ENCODE measurements around the gene DPAGT1. TPM values are rescaled to one million over a fixed set of nuclear protein-coding genes. Genes with fewer than 3 reads are reported as not detected.

The DPAGT1 gene
- 38.9 and 40.2 TPM in 2 replicates for polyA plus RNA-seq (2013)

DNA sequence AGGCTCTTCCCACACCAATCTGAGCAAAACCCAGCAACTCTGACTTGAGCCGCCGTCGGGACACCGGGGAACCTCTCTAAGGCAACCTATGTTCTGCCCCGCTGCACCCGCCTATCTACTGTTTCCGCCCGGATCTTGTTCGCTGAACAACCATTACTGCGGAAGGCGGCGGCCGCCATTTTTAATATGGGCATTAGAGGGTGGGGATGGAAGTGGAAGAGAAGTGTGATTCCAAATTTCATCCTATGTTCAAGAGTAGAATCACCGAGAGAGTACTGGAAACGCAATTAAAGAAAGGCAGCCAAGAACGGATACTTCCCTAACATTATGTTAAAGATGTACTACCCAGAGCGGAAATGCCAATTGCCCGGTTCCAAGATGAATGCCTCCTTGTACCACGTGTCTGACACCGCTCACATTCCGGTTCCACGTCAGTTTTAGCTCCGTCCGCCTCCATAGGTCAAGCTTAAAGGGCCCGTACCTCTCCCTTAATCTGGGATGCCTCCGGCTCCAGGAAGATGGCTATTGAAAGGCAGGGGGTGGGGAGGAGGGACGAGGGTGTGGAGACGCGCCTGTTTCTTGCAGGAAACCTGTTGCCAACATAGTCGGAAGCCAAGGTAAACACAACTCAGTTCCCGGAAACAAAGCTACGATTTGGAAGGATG, at the start of gene DPAGT1:
DPAGT1 (minus strand) TSS at position 95 of the 665 bp plus-strand sequence. CDS start 198 bp downstream, outside the sequence.
- H3K36me3 ChIP-seq (ENCODE audit: control insufficient read depth in 1 of 2, insufficient read depth in 2 of 2, low read length in 2 of 2) = peaks cover 6 to 14% of the 10 kb centered on the region in 2 experiments
- H3K4ac ChIP-seq (ENCODE audit: low read depth, low read length) = peak within 1 kb of the TSS; percentile 26
- H2BK5ac ChIP-seq (ENCODE audit: low read depth, low read length, poor library complexity) = peak within 1 kb of the TSS; percentile 76
- peak within 1 kb of the TSS; percentile 78 for H2AK5ac ChIP-seq (ENCODE audit: low read length)
- H3K23ac ChIP-seq (ENCODE audit: low read length) = no peak within 1 kb of the TSS
- H4K91ac ChIP-seq (ENCODE audit: low read depth, low read length) = peak within 1 kb of the TSS; percentile 69
- peak within 1 kb of the TSS; percentile 84 for H3K4me3 ChIP-seq (ENCODE audit: low read depth, low read length)
- peak within 1 kb of the TSS; percentile 83 for H2AFZ ChIP-seq (ENCODE audit: insufficient read depth, low read length, poor library complexity)
- H3K27me3 ChIP-seq (ENCODE audit: insufficient read depth, low read length) = no peaks in the 10 kb centered on the region
- peak within 1 kb of the TSS; percentile 88 for H4K12ac ChIP-seq (ENCODE audit: low read depth, low read length)
- DNase-seq = peak; percentile 96 to 97
- H3K27ac ChIP-seq (ENCODE audit: low read depth, low read length) = peak within 1 kb of the TSS; percentile 70
- H3K4me1 ChIP-seq (ENCODE audit: control insufficient read depth in 1 of 2, insufficient read depth in 2 of 2, low read length in 2 of 2) = peaks cover 16 to 20% of the 10 kb centered on the region in 2 experiments
- peak within 1 kb of the TSS; percentile 97 for H4K8ac ChIP-seq (ENCODE audit: low read depth, low read length)
- peak within 1 kb of the TSS; percentile 67 for H2BK120ac ChIP-seq (ENCODE audit: insufficient read depth, low read length, poor library complexity)
- peak within 1 kb of the TSS; percentile 44 for H2BK12ac ChIP-seq (ENCODE audit: low read length)
- peak within 1 kb of the TSS; percentile 62 for H3K18ac ChIP-seq (ENCODE audit: low read length)
- no peaks in the 10 kb centered on the region for H3K9me3 ChIP-seq (ENCODE audit: insufficient read depth, low read depth, low read length)
- peak within 1 kb of the TSS; percentile 90 for H3K9ac ChIP-seq (ENCODE audit: low read length)
- WGBS (ENCODE audit: extremely low coverage, insufficient coverage, insufficient read length) = no CpG with 5 or more reads among the region's 32 CpGs
- peaks cover 12% of the 10 kb centered on the region for H3K79me1 ChIP-seq (ENCODE audit: low read length)
- H3K14ac ChIP-seq (ENCODE audit: low read length) = peak within 1 kb of the TSS; percentile 86
- H3K79me2 ChIP-seq (ENCODE audit: control insufficient read depth, insufficient read depth, low read length, poor library complexity) = peaks cover 12% of the 10 kb centered on the region
- H3K4me2 ChIP-seq (ENCODE audit: low read length) = peak within 1 kb of the TSS; percentile 75

DNA sequence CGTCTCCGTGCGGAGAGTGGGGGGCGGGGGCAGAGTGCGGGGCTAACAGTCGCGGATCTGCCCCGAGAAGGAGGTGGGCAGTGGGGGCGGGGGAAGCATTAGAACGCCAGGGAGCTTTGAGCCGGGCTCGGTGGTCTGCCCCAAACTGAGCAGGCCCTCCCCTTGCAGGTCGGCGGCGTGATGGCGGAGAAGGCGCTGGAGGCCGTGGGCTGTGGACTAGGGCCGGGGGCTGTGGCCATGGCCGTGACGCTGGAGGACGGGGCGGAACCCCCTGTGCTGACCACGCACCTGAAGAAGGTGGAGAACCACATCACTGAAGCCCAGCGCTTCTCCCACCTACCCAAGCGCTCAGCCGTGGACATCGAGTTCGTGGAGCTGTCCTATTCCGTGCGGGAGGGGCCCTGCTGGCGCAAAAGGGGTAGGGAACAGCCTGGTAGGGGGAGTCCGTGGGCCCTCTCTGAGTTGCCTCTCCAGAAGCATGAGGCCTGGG, 48.2 kb upstream of the DPAGT1 start:
- H3K36me3 ChIP-seq (ENCODE audit: control insufficient read depth in 1 of 2, insufficient read depth in 2 of 2, low read length in 2 of 2) = no peaks in the 10 kb centered on the region
- H3K4ac ChIP-seq (ENCODE audit: low read depth, low read length) = no peak overlapping the region
- H3K79me2 ChIP-seq (ENCODE audit: control insufficient read depth, insufficient read depth, low read length, poor library complexity) = no peaks in the 10 kb centered on the region
- no peak overlapping the region for H2AK5ac ChIP-seq (ENCODE audit: low read length)
- H4K91ac ChIP-seq (ENCODE audit: low read depth, low read length) = no peak overlapping the region
- no peak overlapping the region for H4K12ac ChIP-seq (ENCODE audit: low read depth, low read length)
- H4K8ac ChIP-seq (ENCODE audit: low read depth, low read length) = no peak overlapping the region
- H3K27ac ChIP-seq (ENCODE audit: low read depth, low read length) = no peak overlapping the region
- H3K18ac ChIP-seq (ENCODE audit: low read length) = no peak overlapping the region
- no peak overlapping the region for H2BK5ac ChIP-seq (ENCODE audit: low read depth, low read length, poor library complexity)
- H3K9me3 ChIP-seq (ENCODE audit: insufficient read depth, low read depth, low read length) = peaks cover 3% of the 10 kb centered on the region
- H2BK120ac ChIP-seq (ENCODE audit: insufficient read depth, low read length, poor library complexity) = no peak overlapping the region
- H3K23ac ChIP-seq (ENCODE audit: low read length) = no peak overlapping the region
- H3K27me3 ChIP-seq (ENCODE audit: insufficient read depth, low read length) = peaks cover 36% of the 10 kb centered on the region
- H2BK12ac ChIP-seq (ENCODE audit: low read length) = no peak overlapping the region
- no peak overlapping the region for H3K4me3 ChIP-seq (ENCODE audit: low read depth, low read length)
- no CpG with 5 or more reads among the region's 33 CpGs for WGBS (ENCODE audit: extremely low coverage, insufficient coverage, insufficient read length)
- no peak overlapping the region for H3K9ac ChIP-seq (ENCODE audit: low read length)
- H3K14ac ChIP-seq (ENCODE audit: low read length) = no peak overlapping the region
- H3K4me1 ChIP-seq (ENCODE audit: control insufficient read depth in 1 of 2, insufficient read depth in 2 of 2, low read length in 2 of 2) = peaks cover 10 to 15% of the 10 kb centered on the region in 2 experiments
- no peaks in the 10 kb centered on the region for H3K79me1 ChIP-seq (ENCODE audit: low read length)
- DNase-seq = no peak
- no peak overlapping the region for H2AFZ ChIP-seq (ENCODE audit: insufficient read depth, low read length, poor library complexity)
- H3K4me2 ChIP-seq (ENCODE audit: low read length) = peak overlapping the region; percentile 77

DNA sequence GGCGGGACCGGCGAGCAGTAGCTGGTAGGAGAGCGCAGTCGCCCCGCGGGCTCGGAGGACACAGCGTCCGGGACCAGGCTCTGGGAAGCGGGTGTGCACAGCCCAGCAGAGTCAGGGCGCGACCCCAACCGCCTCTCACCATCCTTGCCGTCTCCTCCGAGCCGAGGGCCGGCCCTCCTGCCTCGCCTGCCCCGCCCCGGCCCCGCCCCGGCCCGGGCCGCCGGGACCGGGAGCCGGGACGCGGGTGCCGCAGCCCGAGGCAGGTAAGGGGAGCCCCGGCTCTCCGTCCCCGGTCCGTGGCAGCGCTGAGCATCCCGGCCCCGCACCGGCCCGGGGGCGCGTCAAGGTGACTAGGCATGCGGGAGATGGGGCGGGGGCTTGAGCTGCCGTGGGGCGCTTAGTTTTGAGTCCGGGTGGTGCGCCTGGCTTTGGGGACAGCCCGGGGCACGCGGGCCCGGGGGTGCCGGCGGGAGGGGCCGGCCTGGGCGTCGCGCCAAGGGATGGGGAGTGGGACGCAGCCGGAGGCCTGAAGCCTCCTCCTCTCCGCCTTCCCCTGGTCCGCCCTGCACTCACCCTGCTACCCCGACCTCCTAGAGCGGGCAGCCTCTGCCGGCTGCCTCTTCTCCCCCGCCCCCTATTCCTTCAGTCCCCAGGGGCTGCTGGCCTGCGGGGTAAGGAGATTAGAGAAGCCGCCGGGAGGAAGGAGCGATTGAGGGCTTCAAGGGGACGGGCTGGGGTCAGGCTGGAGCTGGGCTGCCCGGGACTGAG, 47.5 kb upstream of the DPAGT1 start, which contains the start of gene ABCG4:
ABCG4 (plus strand) TSS at position 35 of the 768 bp plus-strand sequence. CDS start 914 bp downstream, outside the sequence.
- no peak within 1 kb of the TSS for H3K9ac ChIP-seq (ENCODE audit: low read length)
- H2BK5ac ChIP-seq (ENCODE audit: low read depth, low read length, poor library complexity) = no peak within 1 kb of the TSS
- H3K27me3 ChIP-seq (ENCODE audit: insufficient read depth, low read length) = peaks cover 36% of the 10 kb centered on the region
- no peak within 1 kb of the TSS for H2BK120ac ChIP-seq (ENCODE audit: insufficient read depth, low read length, poor library complexity)
- H3K27ac ChIP-seq (ENCODE audit: low read depth, low read length) = no peak within 1 kb of the TSS
- H3K36me3 ChIP-seq (ENCODE audit: control insufficient read depth in 1 of 2, insufficient read depth in 2 of 2, low read length in 2 of 2) = no peaks in the 10 kb centered on the region
- H4K91ac ChIP-seq (ENCODE audit: low read depth, low read length) = no peak within 1 kb of the TSS
- H2AFZ ChIP-seq (ENCODE audit: insufficient read depth, low read length, poor library complexity) = peak within 1 kb of the TSS; percentile 56
- DNase-seq = peak in 1 of 2 donors; percentile 14
- no CpG with 5 or more reads among the region's 73 CpGs for WGBS (ENCODE audit: extremely low coverage, insufficient coverage, insufficient read length)
- peaks cover 3% of the 10 kb centered on the region for H3K9me3 ChIP-seq (ENCODE audit: insufficient read depth, low read depth, low read length)
- peak within 1 kb of the TSS; percentile 65 for H3K4me3 ChIP-seq (ENCODE audit: low read depth, low read length)
- no peak within 1 kb of the TSS for H2BK12ac ChIP-seq (ENCODE audit: low read length)
- H4K12ac ChIP-seq (ENCODE audit: low read depth, low read length) = no peak within 1 kb of the TSS
- no peak within 1 kb of the TSS for H2AK5ac ChIP-seq (ENCODE audit: low read length)
- no peak within 1 kb of the TSS for H3K18ac ChIP-seq (ENCODE audit: low read length)
- H3K79me1 ChIP-seq (ENCODE audit: low read length) = no peaks in the 10 kb centered on the region
- no peaks in the 10 kb centered on the region for H3K79me2 ChIP-seq (ENCODE audit: control insufficient read depth, insufficient read depth, low read length, poor library complexity)
- H3K4me2 ChIP-seq (ENCODE audit: low read length) = peak within 1 kb of the TSS; percentile 77
- no peak within 1 kb of the TSS for H4K8ac ChIP-seq (ENCODE audit: low read depth, low read length)
- no peak within 1 kb of the TSS for H3K23ac ChIP-seq (ENCODE audit: low read length)
- peaks cover 10 to 15% of the 10 kb centered on the region in 2 experiments for H3K4me1 ChIP-seq (ENCODE audit: control insufficient read depth in 1 of 2, insufficient read depth in 2 of 2, low read length in 2 of 2)
- no peak within 1 kb of the TSS for H3K4ac ChIP-seq (ENCODE audit: low read depth, low read length)
- no peak within 1 kb of the TSS for H3K14ac ChIP-seq (ENCODE audit: low read length)

DNA sequence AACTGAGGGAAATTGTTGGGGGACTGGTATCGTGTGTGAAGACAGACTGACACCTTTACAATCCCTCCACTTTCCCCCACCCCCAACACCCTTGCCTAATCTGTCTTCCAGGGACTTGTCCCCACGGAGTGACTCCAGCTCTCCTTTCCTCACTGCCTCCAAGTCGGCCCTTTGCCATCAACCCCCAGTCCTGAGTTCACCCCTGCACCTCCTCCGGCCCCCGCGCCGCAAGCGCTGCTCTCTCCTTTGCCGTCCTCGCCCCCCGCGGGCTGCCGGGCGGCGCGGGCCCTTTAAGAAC, 47.0 kb upstream of the DPAGT1 start:
- Histone ChIP-seq H3K36me3 (ENCODE audit: control insufficient read depth in 1 of 2, insufficient read depth in 2 of 2, low read length in 2 of 2) (no peaks in the 10 kb centered on the region), H2BK12ac (ENCODE audit: low read length) (no peak overlapping the region), H3K79me1 (ENCODE audit: low read length) (no peaks in the 10 kb centered on the region), H2AK5ac (ENCODE audit: low read length) (no peak overlapping the region), H3K9me3 (ENCODE audit: insufficient read depth, low read depth, low read length) (peaks cover 3% of the 10 kb centered on the region), H4K91ac (ENCODE audit: low read depth, low read length) (no peak overlapping the region), H3K14ac (ENCODE audit: low read length) (no peak overlapping the region), H3K4me1 (ENCODE audit: control insufficient read depth in 1 of 2, insufficient read depth in 2 of 2, low read length in 2 of 2) (peaks cover 10 to 15% of the 10 kb centered on the region in 2 experiments), H3K23ac (ENCODE audit: low read length) (no peak overlapping the region), H3K4ac (ENCODE audit: low read depth, low read length) (no peak overlapping the region), H3K27me3 (ENCODE audit: insufficient read depth, low read length) (peaks cover 36% of the 10 kb centered on the region), H3K27ac (ENCODE audit: low read depth, low read length) (no peak overlapping the region), H4K12ac (ENCODE audit: low read depth, low read length) (no peak overlapping the region), H3K9ac (ENCODE audit: low read length) (no peak overlapping the region), H4K8ac (ENCODE audit: low read depth, low read length) (no peak overlapping the region), H3K79me2 (ENCODE audit: control insufficient read depth, insufficient read depth, low read length, poor library complexity) (no peaks in the 10 kb centered on the region), H2BK120ac (ENCODE audit: insufficient read depth, low read length, poor library complexity) (no peak overlapping the region), H2BK5ac (ENCODE audit: low read depth, low read length, poor library complexity) (no peak overlapping the region), H3K18ac (ENCODE audit: low read length) (no peak overlapping the region), H3K4me3 (ENCODE audit: low read depth, low read length) (peak overlapping the region; percentile 65), H2AFZ (ENCODE audit: insufficient read depth, low read length, poor library complexity) (peak overlapping the region; percentile 56), H3K4me2 (ENCODE audit: low read length) (peak overlapping the region; percentile 77)
- DNase-seq = no peak
- WGBS (ENCODE audit: extremely low coverage, insufficient coverage, insufficient read length) = no CpG with 5 or more reads among the region's 16 CpGs
